ENCODE data around the gene SFRP5.

Gene SFRP5, protein sequence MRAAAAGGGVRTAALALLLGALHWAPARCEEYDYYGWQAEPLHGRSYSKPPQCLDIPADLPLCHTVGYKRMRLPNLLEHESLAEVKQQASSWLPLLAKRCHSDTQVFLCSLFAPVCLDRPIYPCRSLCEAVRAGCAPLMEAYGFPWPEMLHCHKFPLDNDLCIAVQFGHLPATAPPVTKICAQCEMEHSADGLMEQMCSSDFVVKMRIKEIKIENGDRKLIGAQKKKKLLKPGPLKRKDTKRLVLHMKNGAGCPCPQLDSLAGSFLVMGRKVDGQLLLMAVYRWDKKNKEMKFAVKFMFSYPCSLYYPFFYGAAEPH

DNA sequence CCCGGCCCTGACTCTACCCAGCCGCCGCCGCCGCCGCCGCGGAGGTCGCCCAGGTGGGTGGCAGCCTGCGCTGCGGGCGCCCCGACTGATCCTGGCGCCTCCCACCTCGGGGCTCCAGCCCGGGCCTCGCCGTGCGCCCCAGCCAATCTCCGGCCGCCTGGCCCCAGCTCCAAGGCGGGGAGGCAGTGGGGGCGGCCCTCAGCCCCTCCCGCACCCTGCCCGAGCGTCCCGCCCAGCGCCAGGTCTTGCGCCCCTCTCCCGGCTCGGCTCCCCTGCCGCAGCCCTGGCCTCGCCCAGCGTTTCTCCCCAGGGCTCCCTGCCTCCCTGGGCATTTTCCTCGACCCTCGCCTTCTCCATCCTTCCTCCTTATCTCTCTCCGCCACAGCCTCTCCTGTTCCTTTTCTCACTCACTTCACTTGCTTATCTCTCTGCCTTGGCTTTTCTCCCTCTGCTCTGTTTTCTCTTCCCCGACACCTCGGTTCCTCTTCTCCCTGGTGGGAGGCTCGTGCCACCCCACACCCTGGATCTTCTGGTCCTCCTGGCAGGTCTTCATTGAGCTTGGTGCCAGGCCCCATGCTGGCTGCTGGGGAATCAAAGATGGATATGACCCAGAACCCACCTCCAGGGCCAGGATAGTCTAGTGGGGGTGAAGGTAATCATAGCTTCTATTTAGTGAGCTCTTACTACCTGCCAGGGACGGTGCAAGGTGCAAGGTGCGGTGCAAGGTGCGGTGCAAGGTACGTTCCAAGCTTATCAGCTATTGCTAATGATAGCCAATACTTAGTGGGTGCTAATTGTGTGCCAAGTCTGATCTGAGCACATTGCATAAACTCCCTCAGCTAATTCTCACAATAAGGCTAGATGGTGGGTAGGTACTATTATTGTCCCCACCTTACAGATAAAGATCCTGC lies at the start of gene SFRP5:
Gene SFRP5, minus strand, starts transcription at position 87 of the 911 bp plus-strand sequence. CDS start 166 bp downstream, outside the sequence.
- H3K4me3 ChIP-seq (ENCODE audit: low read length): no peak within 1 kb of the TSS
- TF ChIP-seq, protein P1, sequence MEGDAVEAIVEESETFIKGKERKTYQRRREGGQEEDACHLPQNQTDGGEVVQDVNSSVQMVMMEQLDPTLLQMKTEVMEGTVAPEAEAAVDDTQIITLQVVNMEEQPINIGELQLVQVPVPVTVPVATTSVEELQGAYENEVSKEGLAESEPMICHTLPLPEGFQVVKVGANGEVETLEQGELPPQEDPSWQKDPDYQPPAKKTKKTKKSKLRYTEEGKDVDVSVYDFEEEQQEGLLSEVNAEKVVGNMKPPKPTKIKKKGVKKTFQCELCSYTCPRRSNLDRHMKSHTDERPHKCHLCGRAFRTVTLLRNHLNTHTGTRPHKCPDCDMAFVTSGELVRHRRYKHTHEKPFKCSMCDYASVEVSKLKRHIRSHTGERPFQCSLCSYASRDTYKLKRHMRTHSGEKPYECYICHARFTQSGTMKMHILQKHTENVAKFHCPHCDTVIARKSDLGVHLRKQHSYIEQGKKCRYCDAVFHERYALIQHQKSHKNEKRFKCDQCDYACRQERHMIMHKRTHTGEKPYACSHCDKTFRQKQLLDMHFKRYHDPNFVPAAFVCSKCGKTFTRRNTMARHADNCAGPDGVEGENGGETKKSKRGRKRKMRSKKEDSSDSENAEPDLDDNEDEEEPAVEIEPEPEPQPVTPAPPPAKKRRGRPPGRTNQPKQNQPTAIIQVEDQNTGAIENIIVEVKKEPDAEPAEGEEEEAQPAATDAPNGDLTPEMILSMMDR (conservative IDR thresholded peaks at IDR 0.05; ENCODE audit: low read length): no peak
- no peak for DNase-seq (ENCODE audit: low read depth)

DNA sequence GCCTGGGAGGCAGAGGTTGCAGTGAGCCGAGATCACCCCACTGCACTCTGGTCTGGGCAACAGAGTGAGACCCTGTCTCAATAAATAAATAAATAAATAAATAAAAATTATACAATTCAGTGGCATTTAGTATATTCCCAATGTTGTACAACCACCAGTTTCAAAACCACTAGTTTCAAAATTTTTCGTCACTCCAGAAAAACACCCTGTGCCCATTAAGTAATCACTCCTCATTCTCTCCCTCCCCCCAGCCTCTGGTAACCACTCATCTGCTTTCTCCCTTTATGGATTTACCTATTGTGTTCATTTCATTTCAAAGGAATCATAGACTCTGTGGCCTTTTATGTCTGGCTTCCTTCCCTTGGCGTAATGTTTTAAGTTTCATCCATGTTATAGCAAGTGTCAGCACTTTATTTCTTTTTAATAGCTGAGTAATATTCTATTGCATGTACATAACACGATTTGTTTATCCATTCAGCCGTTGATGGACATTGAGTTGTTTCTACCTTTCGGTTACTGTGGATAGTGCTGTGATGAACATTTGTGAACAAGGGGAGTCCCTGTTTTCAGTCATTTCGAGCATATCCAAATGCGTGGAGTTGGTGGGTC lies 48.4 kb upstream of the SFRP5 start:
- no peak for DNase-seq (ENCODE audit: low read depth)
- TF ChIP-seq, protein P1 (conservative IDR thresholded peaks at IDR 0.05; ENCODE audit: low read length): no peak
- no peak overlapping the region for H3K4me3 ChIP-seq (ENCODE audit: low read length)

DNA sequence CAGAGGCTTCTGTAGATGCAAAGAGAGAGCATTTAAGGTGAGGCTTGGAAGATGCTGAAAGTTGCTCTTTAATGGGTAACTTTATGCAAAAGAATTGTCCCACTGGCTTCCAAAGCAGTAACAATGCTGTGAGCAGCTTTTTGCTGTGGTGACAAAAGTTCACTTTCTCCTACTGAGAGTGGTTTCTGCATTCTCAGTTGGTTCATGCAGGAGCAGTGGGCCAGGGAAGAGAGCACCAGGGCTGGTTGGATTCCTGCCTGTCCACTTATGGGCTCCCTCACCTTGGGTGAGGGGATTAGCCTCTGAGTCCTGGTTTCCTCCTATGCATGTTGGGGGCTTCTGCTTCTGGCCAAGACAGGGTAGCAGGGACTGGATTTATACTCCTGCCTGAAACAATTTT lies 46.8 kb upstream of the SFRP5 start:
- TF ChIP-seq, protein P1 (conservative IDR thresholded peaks at IDR 0.05; ENCODE audit: low read length): no peak
- H3K4me3 ChIP-seq (ENCODE audit: low read length): no peak overlapping the region
- DNase-seq (ENCODE audit: low read depth): no peak

DNA sequence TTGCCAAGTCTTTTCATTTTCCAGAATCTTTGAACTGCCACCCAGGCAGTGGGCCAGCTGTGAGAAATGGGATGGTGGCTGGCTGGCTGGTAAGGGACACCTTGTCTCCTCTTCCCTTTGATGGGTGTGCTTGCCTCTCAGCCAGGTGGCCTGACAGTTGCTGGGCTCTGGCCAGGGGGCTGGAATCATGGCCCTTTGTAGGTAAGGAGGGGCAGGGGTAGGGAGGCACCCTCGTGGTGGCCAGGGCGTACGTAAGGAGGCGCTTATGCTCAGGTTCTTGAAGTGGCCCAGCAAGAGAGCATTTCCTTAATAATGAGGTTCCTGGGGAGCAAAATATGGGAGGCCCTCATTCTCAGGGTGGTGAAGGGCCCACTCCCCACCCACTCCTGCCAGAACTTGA lies 44.8 kb upstream of the SFRP5 start:
- DNase-seq (ENCODE audit: low read depth): no peak
- H3K4me3 ChIP-seq (ENCODE audit: low read length): no peak overlapping the region
- TF ChIP-seq, protein P1 (conservative IDR thresholded peaks at IDR 0.05; ENCODE audit: low read length): no peak

DNA sequence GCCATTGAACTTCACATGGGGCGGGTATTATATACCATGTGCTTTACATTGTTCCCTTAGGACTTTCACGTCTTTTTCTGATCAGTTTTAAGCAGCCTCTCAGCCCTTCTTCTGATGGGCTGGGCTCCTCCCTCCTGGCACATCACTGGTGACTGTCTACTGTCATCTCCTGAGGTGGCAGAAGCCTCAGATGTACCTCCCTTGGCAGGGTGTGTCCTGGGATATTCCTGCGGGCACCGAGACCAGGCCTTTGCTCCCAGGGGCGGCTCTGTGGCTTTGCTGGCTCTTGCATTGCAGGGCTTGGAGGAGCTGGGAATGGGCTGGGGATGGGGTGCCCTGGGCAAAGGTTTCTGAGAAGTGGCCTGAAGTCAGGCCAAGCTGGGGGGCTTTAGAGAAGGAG lies 43.2 kb upstream of the SFRP5 start:
- TF ChIP-seq, protein P1 (conservative IDR thresholded peaks at IDR 0.05; ENCODE audit: low read length): no peak
- no peak for DNase-seq (ENCODE audit: low read depth)
- no peak overlapping the region for H3K4me3 ChIP-seq (ENCODE audit: low read length)

DNA sequence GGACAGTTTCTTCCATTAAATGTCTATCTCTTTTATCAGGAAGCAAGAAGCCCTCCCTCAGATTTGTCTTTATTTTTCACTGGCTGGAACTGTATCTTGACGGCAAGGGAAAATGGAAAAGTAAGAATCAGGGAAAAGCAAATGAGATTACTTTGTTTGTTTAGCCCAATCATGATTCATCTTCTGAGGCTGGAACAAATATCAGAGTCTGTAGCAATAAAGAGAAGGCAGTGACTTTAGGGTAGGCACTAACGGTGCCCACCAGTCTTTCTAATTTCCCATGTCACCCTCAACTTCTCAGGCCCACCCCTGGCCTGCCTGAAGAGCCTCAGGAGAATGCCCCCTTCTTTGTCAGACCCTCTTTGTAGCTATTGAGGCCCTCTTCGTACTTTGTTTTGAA lies 41.5 kb upstream of the SFRP5 start:
- H3K4me3 ChIP-seq (ENCODE audit: low read length): no peak overlapping the region
- TF ChIP-seq, protein P1 (conservative IDR thresholded peaks at IDR 0.05; ENCODE audit: low read length): no peak
- no peak for DNase-seq (ENCODE audit: low read depth)

Measured in AG10803 (cell line).